Muscle layer of duodenum (tissue), 2 donors: Measurements from ENCODE around the gene ZDHHC20.
"Not testable (repeated sequence)": the region's sequence is repeated elsewhere in the genome, so short reads cannot be mapped to it uniquely, and the experiment has no call there.

Source experiments
- H3K27ac ChIP-seq: one replicate; pipeline ENCODE4 v1.7.0; 2013; ENCODE audit warnings: mild to moderate bottlenecking, low read length
- H3K27me3 ChIP-seq: one replicate; pipeline ENCODE4 v1.7.0; 2013; ENCODE audit warnings: low read depth, mild to moderate bottlenecking, control low read depth, low read length
- H3K36me3 ChIP-seq, 2 donors: one replicate each; pipeline ENCODE4 v1.7.0; 2013; ENCODE audit warnings: low read length in 2 of 2, control low read depth in 1 of 2, mild to moderate bottlenecking in 1 of 2; ENCODE audit not compliant: insufficient read depth in 2 of 2, control insufficient read depth in 1 of 2
- H3K4me1 ChIP-seq, 2 donors: one replicate each; pipeline ENCODE4 v1.7.0; 2013; ENCODE audit warnings: low read length in 2 of 2, mild to moderate bottlenecking in 2 of 2, control low read depth in 1 of 2, moderate library complexity in 1 of 2; ENCODE audit not compliant: insufficient read depth in 2 of 2, control insufficient read depth in 1 of 2
- H3K4me3 ChIP-seq, 2 donors: one replicate each; pipeline ENCODE4 v1.7.0; 2013; ENCODE audit warnings: low read length in 2 of 2, low read depth in 1 of 2, mild to moderate bottlenecking in 1 of 2
- H3K9me3 ChIP-seq, 2 donors: one replicate each; pipeline ENCODE4 v1.7.0; 2013; ENCODE audit warnings: low read length in 2 of 2, control low read depth in 1 of 2, mild to moderate bottlenecking in 1 of 2; ENCODE audit not compliant: control insufficient read depth in 1 of 2
- donor health status: healthy.

Gene ZDHHC20

DNA sequence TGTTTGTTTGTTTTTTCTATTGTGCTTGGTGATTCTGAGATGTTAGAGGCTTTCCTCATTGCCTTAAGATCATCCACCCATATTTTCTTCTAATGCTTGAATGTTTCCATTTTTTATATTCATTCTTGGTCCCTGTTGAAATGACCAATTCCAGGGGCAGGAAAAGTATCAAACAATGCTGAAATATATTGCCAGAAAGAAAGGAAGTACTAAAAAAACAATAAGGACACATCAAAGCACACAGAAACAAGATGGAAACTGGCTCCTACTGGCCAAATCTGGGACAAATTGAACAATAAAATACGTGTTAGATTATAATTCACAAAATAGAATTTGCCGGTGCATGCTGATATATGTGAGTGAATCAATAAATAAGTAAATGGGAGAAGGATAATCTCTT is 23.9 kb downstream of the ZDHHC20 start:
- Histone ChIP-seq H3K4me3 (no peak overlapping the region), H3K9me3 (peaks cover 0 to 11% of the 10 kb centered on the region in 2 donors), H3K4me1 (no peaks in the 10 kb centered on the region), H3K27me3 (no peaks in the 10 kb centered on the region), H3K36me3 (no peaks in the 10 kb centered on the region), H3K27ac (peak overlapping the region; percentile 43)

DNA sequence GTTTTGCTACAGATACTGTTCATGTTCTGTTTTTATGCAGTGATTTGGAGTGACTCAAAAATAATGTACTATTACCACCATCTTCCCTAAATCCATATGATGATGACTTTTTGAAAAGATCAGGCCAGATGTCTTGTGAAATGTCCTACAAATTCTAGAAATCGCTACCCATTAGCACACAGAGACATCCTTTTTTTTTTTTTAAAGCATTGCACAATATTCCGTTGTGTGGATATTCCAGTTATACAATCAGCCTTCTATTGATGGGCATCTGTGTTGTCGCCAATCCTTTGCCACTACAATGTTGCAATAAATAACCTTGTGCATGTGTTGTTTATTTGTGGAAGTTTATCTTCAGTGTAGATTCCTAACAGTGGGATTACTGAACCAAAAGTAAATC is 24.5 kb downstream of the ZDHHC20 start:
- Histone ChIP-seq H3K36me3 (no peaks in the 10 kb centered on the region), H3K27ac (no peak overlapping the region), H3K4me1 (no peaks in the 10 kb centered on the region), H3K9me3 (peaks cover 4 to 11% of the 10 kb centered on the region in 2 donors), H3K27me3 (no peaks in the 10 kb centered on the region), H3K4me3 (no peak overlapping the region)

DNA sequence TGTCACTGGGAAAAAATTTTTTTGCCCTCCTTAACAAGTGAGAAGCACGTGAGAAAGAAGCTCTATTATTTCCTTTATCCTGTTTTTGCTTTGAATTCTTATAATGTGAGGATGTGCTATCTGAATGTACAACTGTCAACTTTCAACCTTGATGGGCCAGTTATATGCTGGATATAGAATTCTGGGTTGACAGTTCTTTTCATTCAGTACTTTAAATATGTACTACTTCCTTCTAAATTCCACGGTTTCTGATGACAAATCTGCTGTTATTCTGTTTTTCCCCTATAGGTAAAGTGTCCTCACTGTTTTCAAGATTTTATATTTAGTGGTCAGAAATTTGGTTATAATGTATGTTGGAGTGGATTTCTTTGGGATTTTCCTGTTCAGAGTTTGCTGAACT is 29.9 kb downstream of the ZDHHC20 start:
- Histone ChIP-seq H3K27me3 (no peaks in the 10 kb centered on the region), H3K4me3 (no peak overlapping the region), H3K4me1 (no peaks in the 10 kb centered on the region), H3K36me3 (no peaks in the 10 kb centered on the region), H3K9me3 (peaks cover 4 to 8% of the 10 kb centered on the region in 2 donors), H3K27ac (no peak overlapping the region)

DNA sequence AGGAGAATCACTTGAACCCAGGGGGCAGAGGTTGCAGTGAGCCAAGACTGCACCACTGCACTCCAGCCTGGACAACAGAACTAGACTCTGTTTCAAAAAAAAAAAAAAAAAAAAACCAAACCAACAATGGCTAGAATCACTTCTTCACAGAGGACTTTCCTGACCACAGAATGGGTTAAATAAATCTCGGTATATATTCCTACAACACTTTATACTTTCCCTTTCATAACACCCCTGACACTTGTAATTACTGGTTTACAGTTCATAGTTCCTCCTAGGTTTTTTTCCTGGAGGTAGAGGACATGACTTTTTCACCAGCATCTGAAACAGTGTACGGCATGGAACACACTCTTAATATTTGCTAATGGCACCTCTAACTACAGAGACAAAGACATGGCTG is 31.4 kb downstream of the ZDHHC20 start:
- Histone ChIP-seq H3K27ac (no peak overlapping the region), H3K4me3 (no peak overlapping the region), H3K4me1 (no peaks in the 10 kb centered on the region), H3K36me3 (no peaks in the 10 kb centered on the region), H3K27me3 (no peaks in the 10 kb centered on the region), H3K9me3 (peaks cover 4 to 8% of the 10 kb centered on the region in 2 donors)

DNA sequence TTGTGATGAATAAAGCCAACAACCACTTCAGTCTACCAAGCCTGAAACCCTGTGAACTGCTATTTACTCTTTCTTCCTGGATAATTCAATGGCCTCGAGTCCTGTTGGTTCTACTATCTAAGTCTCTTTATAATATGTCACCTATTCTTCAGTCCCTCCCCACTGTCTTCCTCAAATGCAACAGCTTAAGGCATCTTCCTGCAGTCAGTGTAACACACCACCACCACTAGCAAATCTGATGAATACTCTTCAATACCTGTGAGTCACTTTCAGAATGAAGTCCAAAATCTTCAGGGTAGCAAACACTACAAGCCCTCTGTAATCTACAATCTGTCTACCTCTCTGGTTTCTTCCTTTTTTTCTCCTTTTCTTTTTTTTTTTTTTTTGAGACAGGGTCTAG is 32.9 kb downstream of the ZDHHC20 start:
- no peak overlapping the region for H3K27ac ChIP-seq
- no peaks in the 10 kb centered on the region for H3K4me1 ChIP-seq
- no peak overlapping the region for H3K4me3 ChIP-seq
- H3K36me3 ChIP-seq: no peaks in the 10 kb centered on the region
- no peaks in the 10 kb centered on the region for H3K27me3 ChIP-seq
- peaks cover 4 to 8% of the 10 kb centered on the region in 2 donors for H3K9me3 ChIP-seq

DNA sequence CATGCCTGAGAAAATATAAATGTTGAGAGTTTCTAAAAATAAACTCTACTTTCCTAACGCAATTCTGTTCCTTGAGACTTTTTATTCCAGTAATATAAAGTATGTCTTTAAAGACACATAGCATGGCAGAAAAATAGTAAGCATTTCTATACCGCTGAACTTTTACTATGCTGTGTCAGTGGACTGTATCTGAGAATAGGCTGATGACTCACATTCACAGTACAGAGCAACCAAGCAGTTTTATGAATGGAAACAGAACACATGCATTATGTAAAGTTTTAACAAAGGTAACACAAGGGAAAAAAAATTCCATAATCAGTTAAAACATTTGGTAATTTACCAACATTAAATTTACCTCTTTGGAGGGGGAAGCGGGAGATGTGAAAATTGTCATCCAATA is 38.4 kb downstream of the ZDHHC20 start:
- no peaks in the 10 kb centered on the region for H3K9me3 ChIP-seq
- no peaks in the 10 kb centered on the region for H3K4me1 ChIP-seq
- H3K4me3 ChIP-seq: no peak overlapping the region
- H3K36me3 ChIP-seq: peaks cover 0 to 4% of the 10 kb centered on the region in 2 donors
- H3K27ac ChIP-seq: no peak overlapping the region
- H3K27me3 ChIP-seq: no peaks in the 10 kb centered on the region

DNA sequence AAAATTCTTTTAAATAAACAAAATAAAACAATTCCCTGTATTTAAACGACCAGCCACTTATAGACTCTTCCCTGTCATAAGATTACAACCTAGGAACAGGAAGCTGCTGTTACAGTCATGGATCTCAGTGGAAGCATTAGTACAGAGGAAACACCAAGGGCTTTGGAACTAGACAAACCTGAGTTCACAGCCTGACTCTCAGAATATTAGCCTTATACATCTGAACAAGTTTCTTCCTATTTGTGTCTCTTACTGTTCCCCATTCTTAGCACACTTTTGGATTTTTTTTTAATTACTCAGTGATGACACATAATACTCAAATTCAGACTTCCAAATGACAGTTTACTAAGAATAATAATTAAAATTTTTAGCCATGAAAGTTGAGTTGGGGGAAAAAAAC is 46.1 kb downstream of the ZDHHC20 start:
- no peak overlapping the region for H3K4me3 ChIP-seq
- no peak overlapping the region for H3K27ac ChIP-seq
- no peaks in the 10 kb centered on the region for H3K4me1 ChIP-seq
- H3K27me3 ChIP-seq: no peaks in the 10 kb centered on the region
- peaks cover 14% of the 10 kb centered on the region in 2 donors for H3K36me3 ChIP-seq
- no peaks in the 10 kb centered on the region for H3K9me3 ChIP-seq

DNA sequence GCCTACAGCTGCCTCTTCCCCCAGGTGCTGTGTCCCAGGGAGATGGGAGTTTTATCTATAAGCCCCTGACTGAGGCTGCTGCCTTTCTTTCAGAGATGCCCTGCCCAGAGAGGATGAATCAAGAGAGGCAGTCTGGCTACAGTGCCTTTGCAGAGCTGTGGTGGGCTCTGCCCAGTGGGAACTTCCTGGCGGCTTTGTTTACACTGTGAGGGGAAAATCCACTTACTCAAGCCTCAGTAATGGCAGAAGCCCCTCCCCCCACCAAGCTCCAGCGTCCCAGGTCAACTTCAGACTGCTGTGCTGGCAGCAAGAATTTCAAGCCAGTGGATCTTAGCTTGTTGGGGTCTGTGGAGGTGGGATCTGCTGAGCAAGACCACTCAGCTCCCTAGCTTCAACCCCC is 48.6 kb downstream of the ZDHHC20 start:
- H3K27ac ChIP-seq, H3K4me3 ChIP-seq, H3K9me3 ChIP-seq, H3K4me1 ChIP-seq, H3K27me3 ChIP-seq: not testable (repeated sequence)
- peaks cover 14 to 20% of the 10 kb centered on the region in 2 donors for H3K36me3 ChIP-seq

DNA sequence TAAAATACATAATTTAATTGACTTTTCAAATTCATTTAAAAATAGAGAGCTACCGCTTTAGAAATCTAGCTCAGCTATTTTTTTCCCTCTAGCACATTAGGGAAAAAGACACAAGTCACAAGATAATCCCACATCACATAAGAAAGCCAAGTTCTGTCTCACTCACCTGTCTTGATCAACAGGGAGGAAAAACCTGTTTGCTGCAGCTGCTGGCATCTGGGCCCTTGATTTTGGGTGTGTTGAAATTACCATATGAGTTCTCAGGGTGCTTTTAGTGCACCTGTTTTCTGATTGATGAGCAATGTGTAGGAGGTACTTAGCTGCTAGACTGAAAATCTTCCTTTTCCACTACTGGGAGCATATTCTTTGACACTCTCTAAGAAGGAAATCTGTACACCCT is 53.8 kb downstream of the ZDHHC20 start:
- no peaks in the 10 kb centered on the region for H3K27me3 ChIP-seq
- no peak overlapping the region for H3K27ac ChIP-seq
- no peaks in the 10 kb centered on the region for H3K9me3 ChIP-seq
- peaks cover 0 to 29% of the 10 kb centered on the region in 2 donors for H3K36me3 ChIP-seq
- no peak overlapping the region for H3K4me3 ChIP-seq
- H3K4me1 ChIP-seq: no peaks in the 10 kb centered on the region

DNA sequence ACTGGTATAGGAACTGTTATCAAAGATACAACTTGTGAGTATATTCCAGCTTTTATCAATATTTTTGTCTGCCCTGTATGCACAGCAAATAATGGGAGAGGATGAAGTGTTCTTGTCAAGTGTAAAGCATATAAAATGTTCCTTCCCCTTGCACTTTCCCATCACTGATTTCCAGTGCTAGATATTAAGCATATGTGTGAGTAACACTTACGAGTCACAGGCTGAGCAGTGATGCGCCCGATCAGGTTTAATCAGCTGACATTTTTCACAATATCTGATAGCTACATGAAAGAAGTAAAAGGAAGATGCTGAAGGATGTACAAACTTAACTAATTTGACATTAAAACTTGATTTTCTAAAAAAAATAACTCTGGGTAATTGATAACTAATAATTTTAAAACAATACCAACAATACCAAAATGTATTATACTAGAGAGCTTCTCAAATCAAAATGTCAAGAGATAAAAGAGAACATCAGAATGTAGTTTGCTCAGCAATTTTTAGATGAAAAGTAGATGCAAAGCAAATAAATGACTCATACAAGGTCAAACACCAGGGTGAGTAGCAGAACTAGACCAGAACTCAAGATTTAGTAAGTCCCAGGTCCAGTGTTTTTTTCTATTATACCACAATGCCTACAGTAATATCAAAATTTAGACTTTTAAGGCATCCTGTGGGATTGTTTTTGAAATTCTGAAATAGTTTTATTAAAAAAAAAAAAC is 56.4 kb downstream of the ZDHHC20 start:
- no peaks in the 10 kb centered on the region for H3K27me3 ChIP-seq
- no peak overlapping the region for H3K27ac ChIP-seq
- H3K4me1 ChIP-seq: no peaks in the 10 kb centered on the region
- no peak overlapping the region for H3K4me3 ChIP-seq
- peaks cover 3 to 29% of the 10 kb centered on the region in 2 donors for H3K36me3 ChIP-seq
- H3K9me3 ChIP-seq: no peaks in the 10 kb centered on the region

DNA sequence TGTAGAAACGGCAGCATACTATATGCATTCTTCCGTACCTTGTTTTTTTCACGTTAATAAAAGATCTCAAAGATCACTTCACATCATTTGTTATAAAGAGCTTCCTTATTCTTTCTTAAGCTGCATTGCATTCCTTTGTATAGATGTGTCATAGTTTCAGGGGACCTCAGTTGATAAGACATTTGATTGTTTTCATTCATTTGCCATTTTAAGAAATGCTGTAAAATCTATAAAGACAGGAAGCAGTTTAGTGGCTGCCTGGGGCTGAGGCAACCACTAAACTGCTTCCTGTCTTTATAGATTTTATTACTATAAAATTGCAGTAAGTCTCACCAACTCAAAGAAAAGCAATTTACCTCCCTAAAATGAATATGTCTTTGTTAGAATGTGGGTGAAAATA is 59.4 kb downstream of the ZDHHC20 start:
- H3K9me3 ChIP-seq: no peaks in the 10 kb centered on the region
- peaks cover 3 to 22% of the 10 kb centered on the region in 2 donors for H3K36me3 ChIP-seq
- H3K27me3 ChIP-seq: no peaks in the 10 kb centered on the region
- no peak overlapping the region for H3K27ac ChIP-seq
- H3K4me3 ChIP-seq: no peak overlapping the region
- H3K4me1 ChIP-seq: no peaks in the 10 kb centered on the region

DNA sequence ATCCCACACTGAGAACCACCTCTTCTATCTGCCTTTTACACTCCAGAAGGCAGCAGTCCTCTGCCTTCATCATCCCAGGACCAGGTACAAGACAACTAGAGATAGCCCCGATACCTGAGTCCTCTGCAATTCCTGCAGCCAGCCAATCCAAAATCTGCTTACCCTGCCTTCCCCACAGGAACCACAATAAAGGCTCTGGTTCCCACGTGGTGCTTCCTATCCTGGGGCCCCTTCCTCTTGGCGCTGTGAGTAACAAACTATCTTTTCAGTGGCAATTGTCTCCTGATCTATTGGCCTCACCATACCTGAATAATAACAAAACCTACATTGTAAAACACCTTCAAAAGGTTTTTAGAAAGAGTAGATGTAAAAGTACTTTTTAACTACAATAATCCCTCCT is 63.1 kb downstream of the ZDHHC20 start:
- Histone ChIP-seq H3K9me3 (no peaks in the 10 kb centered on the region), H3K27me3 (no peaks in the 10 kb centered on the region), H3K36me3 (peaks cover 7 to 13% of the 10 kb centered on the region in 2 donors), H3K4me1 (no peaks in the 10 kb centered on the region), H3K27ac (no peak overlapping the region), H3K4me3 (no peak overlapping the region)
